ENCODE data around the gene MPV17L2.
"Not testable (repeated sequence)": the region's sequence is repeated elsewhere in the genome, so short reads cannot be mapped to it uniquely, and the experiment has no call there.

MPV17L2 gene

GRCh38 chr19:18208098-18208951 lies 15.3 kb downstream of the MPV17L2 start:
- H3K9ac ChIP-seq (ENCODE audit: low read length) = peak overlapping the region; percentile 74
- no peak overlapping the region for H3K27ac ChIP-seq (ENCODE audit: low read length, poor library complexity, severe bottlenecking)
- H2BK120ac ChIP-seq (ENCODE audit: low read depth, low read length) = no peak overlapping the region
- H4K8ac ChIP-seq (ENCODE audit: low read length) = no peak overlapping the region
- no peak overlapping the region for H2AK5ac ChIP-seq (ENCODE audit: low read length, severe bottlenecking)
- no peak overlapping the region for H2AFZ ChIP-seq (ENCODE audit: low read depth, low read length)
- H2BK5ac ChIP-seq (ENCODE audit: low read depth, low read length, poor library complexity, severe bottlenecking) = no peak overlapping the region
- DNase-seq = peak; percentile 63
- H3K36me3 ChIP-seq (ENCODE audit: control insufficient read depth in 1 of 2, insufficient read depth in 2 of 2, low read depth in 1 of 2, low read length in 2 of 2) = no peaks in the 10 kb centered on the region
- no peak overlapping the region for H3K23ac ChIP-seq (ENCODE audit: low read length in 2 of 2)
- no peak overlapping the region for H4K91ac ChIP-seq (ENCODE audit: low read length)
- H3K4me1 ChIP-seq (ENCODE audit: control insufficient read depth, insufficient read depth, low read depth, low read length) = peaks cover 8% of the 10 kb centered on the region
- peaks cover 0 to 11% of the 10 kb centered on the region in 2 experiments for H3K27me3 ChIP-seq (ENCODE audit: control insufficient read depth in 1 of 2, insufficient read depth in 1 of 2, low read length in 2 of 2)
- no peak overlapping the region for H3K14ac ChIP-seq (ENCODE audit: low read length in 2 of 2)
- H3K79me1 ChIP-seq (replicated peaks; ENCODE audit: low read length, poor library complexity, severe bottlenecking) = peaks cover 4% of the 10 kb centered on the region
- 39% methylated on average over 21 of the region's 32 CpGs for WGBS
- H3K4me2 ChIP-seq (ENCODE audit: low read length, poor library complexity, severe bottlenecking) = no peak overlapping the region
- no peak overlapping the region for H3K18ac ChIP-seq (ENCODE audit: low read depth in 1 of 2, low read length in 2 of 2)
- H2BK12ac ChIP-seq (ENCODE audit: low read length in 2 of 2) = no peak overlapping the region
- peak overlapping the region in 1 of 2 experiments; percentile 5 for H3K4ac ChIP-seq (ENCODE audit: low read depth in 1 of 2, low read length in 2 of 2)
- no peaks in the 10 kb centered on the region for H3K9me3 ChIP-seq (ENCODE audit: control insufficient read depth, low read length)
- H2BK15ac ChIP-seq (ENCODE audit: low read depth, poor library complexity, severe bottlenecking) = peak overlapping the region; percentile 20
- peak overlapping the region in 1 of 2 experiments; percentile 41 for H3K4me3 ChIP-seq (ENCODE audit: insufficient read depth in 1 of 2, low read depth in 1 of 2, low read length in 2 of 2)

- not testable (repeated sequence) for H4K8ac ChIP-seq (ENCODE audit: low read length); H3K4me3 ChIP-seq (ENCODE audit: insufficient read depth in 1 of 2, low read depth in 1 of 2, low read length in 2 of 2); H2BK120ac ChIP-seq (ENCODE audit: low read depth, low read length); H3K9me3 ChIP-seq (ENCODE audit: control insufficient read depth, low read length); H3K4me2 ChIP-seq (ENCODE audit: low read length, poor library complexity, severe bottlenecking); H3K9ac ChIP-seq (ENCODE audit: low read length); H3K14ac ChIP-seq (ENCODE audit: low read length in 2 of 2); H3K4ac ChIP-seq (ENCODE audit: low read depth in 1 of 2, low read length in 2 of 2); DNase-seq; H3K27ac ChIP-seq (ENCODE audit: low read length, poor library complexity, severe bottlenecking); H3K23ac ChIP-seq (ENCODE audit: low read length in 2 of 2); H2BK15ac ChIP-seq (ENCODE audit: low read depth, poor library complexity, severe bottlenecking); H3K36me3 ChIP-seq (ENCODE audit: control insufficient read depth in 1 of 2, insufficient read depth in 2 of 2, low read depth in 1 of 2, low read length in 2 of 2); H2AK5ac ChIP-seq (ENCODE audit: low read length, severe bottlenecking); H3K4me1 ChIP-seq (ENCODE audit: control insufficient read depth, insufficient read depth, low read depth, low read length); H2BK12ac ChIP-seq (ENCODE audit: low read length in 2 of 2); H2BK5ac ChIP-seq (ENCODE audit: low read depth, low read length, poor library complexity, severe bottlenecking); H3K79me1 ChIP-seq (replicated peaks; ENCODE audit: low read length, poor library complexity, severe bottlenecking); H4K91ac ChIP-seq (ENCODE audit: low read length); H3K18ac ChIP-seq (ENCODE audit: low read depth in 1 of 2, low read length in 2 of 2); H2AFZ ChIP-seq (ENCODE audit: low read depth, low read length)
- peaks cover 0 to 11% of the 10 kb centered on the region in 2 experiments for H3K27me3 ChIP-seq (ENCODE audit: control insufficient read depth in 1 of 2, insufficient read depth in 1 of 2, low read length in 2 of 2)
- WGBS = 88% methylated on average over 3 of the region's 5 CpGs
Observed at GRCh38 chr19:18209912-18210311, 16.9 kb downstream of the MPV17L2 start.

GRCh38 chr19:18211683-18212082 lies 18.7 kb downstream of the MPV17L2 start:
- Histone ChIP-seq H3K79me1 (replicated peaks; ENCODE audit: low read length, poor library complexity, severe bottlenecking) (no peaks in the 10 kb centered on the region), H3K9ac (ENCODE audit: low read length) (no peak overlapping the region), H3K4me2 (ENCODE audit: low read length, poor library complexity, severe bottlenecking) (no peak overlapping the region), H4K8ac (ENCODE audit: low read length) (no peak overlapping the region), H4K91ac (ENCODE audit: low read length) (no peak overlapping the region), H3K4me3 (ENCODE audit: insufficient read depth in 1 of 2, low read depth in 1 of 2, low read length in 2 of 2) (no peak overlapping the region), H2AK5ac (ENCODE audit: low read length, severe bottlenecking) (no peak overlapping the region), H3K18ac (ENCODE audit: low read depth in 1 of 2, low read length in 2 of 2) (no peak overlapping the region), H3K4ac (ENCODE audit: low read depth in 1 of 2, low read length in 2 of 2) (no peak overlapping the region), H3K27me3 (ENCODE audit: control insufficient read depth in 1 of 2, insufficient read depth in 1 of 2, low read length in 2 of 2) (peaks cover 0 to 11% of the 10 kb centered on the region in 2 experiments), H2BK5ac (ENCODE audit: low read depth, low read length, poor library complexity, severe bottlenecking) (no peak overlapping the region), H3K23ac (ENCODE audit: low read length in 2 of 2) (no peak overlapping the region), H3K9me3 (ENCODE audit: control insufficient read depth, low read length) (no peaks in the 10 kb centered on the region), H3K27ac (ENCODE audit: low read length, poor library complexity, severe bottlenecking) (no peak overlapping the region), H2AFZ (ENCODE audit: low read depth, low read length) (no peak overlapping the region), H2BK12ac (ENCODE audit: low read length in 2 of 2) (no peak overlapping the region), H2BK120ac (ENCODE audit: low read depth, low read length) (no peak overlapping the region), H3K14ac (ENCODE audit: low read length in 2 of 2) (peak overlapping the region in 1 of 2 experiments; percentile 26), H3K36me3 (ENCODE audit: control insufficient read depth in 1 of 2, insufficient read depth in 2 of 2, low read depth in 1 of 2, low read length in 2 of 2) (no peaks in the 10 kb centered on the region), H2BK15ac (ENCODE audit: low read depth, poor library complexity, severe bottlenecking) (no peak overlapping the region), H3K4me1 (ENCODE audit: control insufficient read depth, insufficient read depth, low read depth, low read length) (peaks cover 3% of the 10 kb centered on the region)
- WGBS = 94% methylated on average over 14 of the region's 14 CpGs
- no peak for DNase-seq

GRCh38 chr19:18214779-18215433 lies 21.9 kb downstream of the MPV17L2 start:
- Histone ChIP-seq H3K4me2 (ENCODE audit: low read length, poor library complexity, severe bottlenecking) (no peak overlapping the region), H3K23ac (ENCODE audit: low read length in 2 of 2) (no peak overlapping the region), H3K4me3 (ENCODE audit: insufficient read depth in 1 of 2, low read depth in 1 of 2, low read length in 2 of 2) (no peak overlapping the region), H2BK120ac (ENCODE audit: low read depth, low read length) (no peak overlapping the region), H2AFZ (ENCODE audit: low read depth, low read length) (no peak overlapping the region), H3K79me1 (replicated peaks; ENCODE audit: low read length, poor library complexity, severe bottlenecking) (no peaks in the 10 kb centered on the region), H2BK15ac (ENCODE audit: low read depth, poor library complexity, severe bottlenecking) (no peak overlapping the region), H2BK12ac (ENCODE audit: low read length in 2 of 2) (no peak overlapping the region), H3K4ac (ENCODE audit: low read depth in 1 of 2, low read length in 2 of 2) (no peak overlapping the region), H2BK5ac (ENCODE audit: low read depth, low read length, poor library complexity, severe bottlenecking) (no peak overlapping the region), H4K91ac (ENCODE audit: low read length) (no peak overlapping the region), H3K18ac (ENCODE audit: low read depth in 1 of 2, low read length in 2 of 2) (no peak overlapping the region), H4K8ac (ENCODE audit: low read length) (no peak overlapping the region), H3K9ac (ENCODE audit: low read length) (peak overlapping the region; percentile 44), H3K27me3 (ENCODE audit: control insufficient read depth in 1 of 2, insufficient read depth in 1 of 2, low read length in 2 of 2) (peaks cover 0 to 26% of the 10 kb centered on the region in 2 experiments), H3K27ac (ENCODE audit: low read length, poor library complexity, severe bottlenecking) (no peak overlapping the region), H3K14ac (ENCODE audit: low read length in 2 of 2) (no peak overlapping the region), H3K9me3 (ENCODE audit: control insufficient read depth, low read length) (no peaks in the 10 kb centered on the region), H3K36me3 (ENCODE audit: control insufficient read depth in 1 of 2, insufficient read depth in 2 of 2, low read depth in 1 of 2, low read length in 2 of 2) (no peaks in the 10 kb centered on the region), H2AK5ac (ENCODE audit: low read length, severe bottlenecking) (no peak overlapping the region), H3K4me1 (ENCODE audit: control insufficient read depth, insufficient read depth, low read depth, low read length) (peaks cover 5% of the 10 kb centered on the region)
- WGBS = 62% methylated on average over 5 of the region's 7 CpGs
- no peak for DNase-seq

Measured in mesenchymal stem cell (in vitro differentiated cells and primary cell).